H1 (cell line): ENCODE measurements around the gene NFKBIE. TPM values are rescaled to one million over a fixed set of nuclear protein-coding genes. Genes with fewer than 3 reads are reported as not detected.

Experiments used
- BACH1 ChIP-seq: IDR thresholded peaks from 2 replicates; pipeline ENCODE4 v1.6.1; 2012; ENCODE audit warnings: low read length, improper control_type of control experiment
- CBX5 ChIP-seq: fragments of 300-800, 300-1000 bp; sonication (generic); IDR thresholded peaks from 2 replicates; pipeline ENCODE4 v1.7.1; 2016; ENCODE audit warnings: antibody characterized with exemption, low read length, low read depth
- FOSL1 ChIP-seq: IDR thresholded peaks from 2 replicates; pipeline ENCODE4 v1.6.1; 2011; ENCODE audit warnings: mild to moderate bottlenecking, low read depth, low read length, moderate library complexity; ENCODE audit not compliant: insufficient read depth
- SP2 ChIP-seq: IDR thresholded peaks from 2 replicates; pipeline ENCODE4 v1.6.1; 2012; ENCODE audit warnings: mild to moderate bottlenecking, low read length, inconsistent platforms
- SP4 ChIP-seq: IDR thresholded peaks from 2 replicates; pipeline ENCODE4 v1.6.1; 2012; ENCODE audit warnings: low read length, inconsistent platforms
- polyA plus RNA-seq, 7 experiments: library from polyadenylated mRNA; depleted of rRNA in 3 of 7; stranded (reverse) in 5 of 7; unstranded in 2 of 7; fragments of >200 nt in 5 of 7; fragments of 200-250 nt in 2 of 7; gene quantifications; 1 replicate in 5 of 7; 2 replicates in 1 of 7; 4 replicates in 1 of 7; pipeline versions ENCODE4 v1.2.1 to v1.2.3, GENCODE V29; 2011 to 2013; ENCODE audit warnings: missing spikeins in 2 of 7, mixed read lengths in 2 of 7
- total RNA-seq: library from RNA; stranded (reverse); fragmentation: NEBNext Ultra II Directional; extraction: Animal tissue kit (Norgen Biotek cat#: 25700); gene quantifications from 2 replicates; pipeline ENCODE4 v1.2.1, GENCODE V29; 2021
- TF ChIP-seq, protein P1 (sequence below): IDR thresholded peaks from 2 replicates; pipeline ENCODE4 v1.6.1; 2012; ENCODE audit warnings: low read length, inconsistent platforms

Gene NFKBIE
- total and polyA plus RNA-seq, 2 of the 8 experiments (the other 6 are each of a cell fraction or from before 2014, with no cell fraction given), result 13.5 to 19.2 TPM

DNA sequence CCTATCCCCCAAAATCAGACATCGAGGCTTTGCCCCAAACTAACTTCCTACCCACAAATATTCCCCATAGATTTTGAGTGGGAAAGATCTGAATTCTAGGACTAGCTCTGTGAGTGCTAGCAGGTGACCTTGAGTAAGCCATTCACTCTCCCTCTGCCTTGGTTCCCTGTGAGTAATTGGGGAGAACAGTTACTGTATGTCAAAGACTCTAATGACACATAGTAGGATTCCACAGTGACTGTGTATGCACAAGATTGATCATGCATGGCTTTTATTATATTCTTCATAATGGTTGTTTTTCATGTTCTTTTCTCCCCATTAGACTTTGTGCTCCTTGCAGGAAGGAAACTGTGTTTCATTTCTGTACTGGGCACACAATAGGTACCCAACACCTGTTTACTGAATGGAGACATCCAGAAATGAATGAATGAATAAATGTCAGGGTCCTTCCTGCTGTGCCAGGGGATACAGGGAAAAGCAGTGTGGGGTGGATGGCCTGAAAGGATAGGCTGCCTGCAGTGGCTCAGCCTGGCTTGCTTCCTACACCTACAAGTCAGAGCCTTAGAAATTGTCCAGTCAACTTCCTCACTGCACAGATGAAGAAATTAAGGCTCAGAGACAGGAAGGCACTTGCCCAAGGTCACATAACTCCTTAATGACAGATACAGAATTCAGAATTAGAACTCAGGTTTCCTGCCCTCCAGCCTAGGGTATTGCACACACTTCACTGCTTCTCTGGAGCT, 4.0 kb upstream of the NFKBIE start (continued):
- TF ChIP-seq, protein P1, sequence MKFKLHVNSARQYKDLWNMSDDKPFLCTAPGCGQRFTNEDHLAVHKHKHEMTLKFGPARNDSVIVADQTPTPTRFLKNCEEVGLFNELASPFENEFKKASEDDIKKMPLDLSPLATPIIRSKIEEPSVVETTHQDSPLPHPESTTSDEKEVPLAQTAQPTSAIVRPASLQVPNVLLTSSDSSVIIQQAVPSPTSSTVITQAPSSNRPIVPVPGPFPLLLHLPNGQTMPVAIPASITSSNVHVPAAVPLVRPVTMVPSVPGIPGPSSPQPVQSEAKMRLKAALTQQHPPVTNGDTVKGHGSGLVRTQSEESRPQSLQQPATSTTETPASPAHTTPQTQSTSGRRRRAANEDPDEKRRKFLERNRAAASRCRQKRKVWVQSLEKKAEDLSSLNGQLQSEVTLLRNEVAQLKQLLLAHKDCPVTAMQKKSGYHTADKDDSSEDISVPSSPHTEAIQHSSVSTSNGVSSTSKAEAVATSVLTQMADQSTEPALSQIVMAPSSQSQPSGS, result no peak
- no peak for TF ChIP-seq CBX5
- TF ChIP-seq FOSL1, result no peak
- TF ChIP-seq SP4, result no peak
- TF ChIP-seq BACH1, result no peak
- TF ChIP-seq SP2, result no peak
